ENCODE results near the gene DNMBP. TPM values are rescaled to one million over a fixed set of nuclear protein-coding genes. Genes with fewer than 3 reads are reported as not detected.

The DNMBP gene
- total RNA-seq, 1 experiment from 2014 or later = 60.3 TPM

DNA sequence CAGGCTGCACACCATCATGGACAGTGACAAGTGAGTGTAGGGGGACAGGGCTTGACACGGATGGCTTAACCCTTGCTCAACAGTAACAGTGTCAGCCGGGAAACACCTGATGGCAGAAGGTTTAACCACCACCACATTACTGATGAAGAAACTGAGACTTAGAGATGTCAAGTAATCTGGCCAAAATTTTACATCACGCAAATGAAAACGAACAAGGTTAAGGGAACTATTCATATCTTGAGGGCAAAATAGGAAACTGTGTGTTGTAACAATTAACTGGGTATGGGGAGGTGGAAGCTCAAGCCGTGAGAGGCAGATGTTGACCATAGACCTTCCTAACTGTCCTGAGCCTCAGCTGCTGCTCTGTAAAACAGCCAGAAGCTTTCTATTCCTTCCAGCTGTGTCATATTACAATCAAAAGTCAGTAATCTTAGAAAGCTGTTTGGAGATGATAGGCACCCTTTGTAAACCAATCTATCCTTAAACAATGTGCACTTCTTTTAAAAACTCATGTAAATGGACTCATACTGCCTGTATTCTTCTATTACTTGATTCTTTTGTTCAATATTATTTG, 158.9 kb downstream of the DNMBP start (continued):
- TF ChIP-seq RAD21 (IDR thresholded peaks at IDR 0.05; ENCODE audit: low read depth) (no peak), CBX3 (IDR thresholded peaks at IDR 0.05; ENCODE audit: low read depth) (no peak), CTCF (IDR thresholded peaks at IDR 0.05 in 2 of 3, conservative IDR thresholded peaks at IDR 0.05 in 1 of 3; ENCODE audit: borderline replicate concordance in 1 of 3, insufficient read depth in 1 of 3, low read depth in 2 of 3, low read length in 2 of 3) (no peak), CEBPB (IDR thresholded peaks at IDR 0.05; ENCODE audit: low read depth) (no peak), POLR2AphosphoS5 (IDR thresholded peaks at IDR 0.05; ENCODE audit: low read depth, low read length) (no peak)

GRCh38 chr10:99850021-99850766, 159.6 kb downstream of the DNMBP start:
- ChIA-PET RAD21 (ENCODE audit: low non-redundant PET in 1 of 2, low total read pairs in 2 of 2, uncharacterized antibody in 2 of 2, unreplicated experiment in 2 of 2) (interaction anchor here in 1 of 2 experiments (0.6 kb wide), 1 partner anchor 12 kb away, joined by 3 read pairs; no protein-coding TSS in a partner anchor), POLR2A (interaction anchor here (1.0 kb wide), 1 partner anchor 10 kb away, joined by 3 read pairs; no protein-coding TSS in a partner anchor), CTCF (interaction anchor here (1.0 kb wide), 1 partner anchor 196 kb away, joined by 3 read pairs; no protein-coding TSS in a partner anchor)
- Histone ChIP-seq H2AFZ (ENCODE audit: low read depth, low read length, poor library complexity, severe bottlenecking) (no peak overlapping the region), H3K27ac (ENCODE audit: low read depth, low read length) (no peak overlapping the region), H3K4me3 (replicated peaks in 1 of 2; ENCODE audit: low read depth in 1 of 2, low read length in 2 of 2) (no peak overlapping the region), H3K9me3 (ENCODE audit: control insufficient read depth in 1 of 2, insufficient read depth in 1 of 2, low read depth in 1 of 2, low read length in 2 of 2) (no peaks in the 10 kb centered on the region), H3K27me3 (ENCODE audit: insufficient read depth, low read length) (no peaks in the 10 kb centered on the region), H3K9ac (ENCODE audit: low read length) (no peak overlapping the region), H3K79me2 (ENCODE audit: insufficient read depth, low read length) (no peaks in the 10 kb centered on the region), H3K4me2 (ENCODE audit: low read length) (no peak overlapping the region), H3K36me3 (ENCODE audit: control insufficient read depth in 1 of 2, insufficient read depth in 2 of 2, low read length in 2 of 2) (peaks cover 26 to 56% of the 10 kb centered on the region in 2 experiments; a peak in 3 of 4 replicates), H3K9me2 (ENCODE audit: insufficient read depth) (no peaks in the 10 kb centered on the region), H4K20me1 (ENCODE audit: insufficient read depth) (no peaks in the 10 kb centered on the region), H3K4me1 (ENCODE audit: control insufficient read depth in 1 of 2, insufficient read depth in 2 of 2, low read length in 2 of 2) (no peaks in the 10 kb centered on the region)
- DNase-seq (ENCODE audit: low read depth, low spot score) (no peak), ATAC-seq (no peak)
- BruUV-seq (replicated peaks) = no TSS peak
- intact Hi-C loops (cut with micrococcal nuclease) = loop anchor here (10.0 kb wide), 1 partner anchor 665 kb away; the partner anchor contains the start of gene SEC31B
- TF ChIP-seq CBX3 (IDR thresholded peaks at IDR 0.05; ENCODE audit: low read depth) (no peak), EZH2 (IDR thresholded peaks at IDR 0.05) (no peak), SRF (IDR thresholded peaks at IDR 0.05; ENCODE audit: low read depth) (no peak), FOSL1 (IDR thresholded peaks at IDR 0.05; ENCODE audit: low read depth) (no peak), CTCF (IDR thresholded peaks at IDR 0.05 in 2 of 3, conservative IDR thresholded peaks at IDR 0.05 in 1 of 3; ENCODE audit: borderline replicate concordance in 1 of 3, insufficient read depth in 1 of 3, low read depth in 2 of 3, low read length in 2 of 3) (no peak), ZFX (IDR thresholded peaks at IDR 0.05) (no peak), REST (IDR thresholded peaks at IDR 0.05; ENCODE audit: low read depth) (no peak), YY1 (IDR thresholded peaks at IDR 0.05; ENCODE audit: extremely low read depth, insufficient replicate concordance, low read depth, low read length) (no peak), JUND (IDR thresholded peaks at IDR 0.05) (no peak), ZNF274 (IDR thresholded peaks at IDR 0.05; ENCODE audit: low read depth, low read length) (no peak)
